K562 (cell line): ENCODE data around the gene DKC1. TPM values are rescaled to one million over a fixed set of nuclear protein-coding genes. Genes with fewer than 3 reads are reported as not detected.

ENCODE experiments used
- DMBX1 ChIP-seq: fragments of 250-450 bp; sonication (Bioruptor Pico); IDR thresholded peaks from 2 replicates; pipeline ENCODE4 v1.8.0; 2022; ENCODE audit warnings: inconsistent platforms, mild to moderate bottlenecking, moderate library complexity, borderline replicate concordance
- DPF2 ChIP-seq: fragments of 450-650 bp; IDR thresholded peaks from 2 replicates; pipeline ENCODE4 v1.6.1; 2016
- ETV5 ChIP-seq: sonication (generic); formaldehyde crosslinking; IDR thresholded peaks from 2 replicates; pipeline ENCODE4 v1.4.0; 2020; ENCODE audit warnings: low read depth, mild to moderate bottlenecking, missing genetic modification reagents
- FOXM1 ChIP-seq, 2 experiments: fragments of 450-650 bp in 1 of 2; sonication (generic) in 1 of 2; formaldehyde crosslinking in 1 of 2; IDR thresholded peaks; 2 replicates each; pipeline versions ENCODE4 v1.6.1 to v1.9.0; 2017 to 2022; ENCODE audit warnings: low read depth in 2 of 2, mild to moderate bottlenecking in 2 of 2, missing genetic modification reagents in 1 of 2, moderate library complexity in 1 of 2
- MEIS2 ChIP-seq: fragments of 450-650 bp; IDR thresholded peaks from 2 replicates; pipeline ENCODE4 v1.6.1; 2014; ENCODE audit warnings: mild to moderate bottlenecking; ENCODE audit not compliant: partially characterized antibody
- MLLT1 ChIP-seq, 2 experiments: fragments of 450-650 bp; IDR thresholded peaks; 2 replicates each; pipeline ENCODE4 v1.6.1; 2016
- TCF3 ChIP-seq: sonication (generic); formaldehyde crosslinking; IDR thresholded peaks from 2 replicates; pipeline ENCODE4 v1.4.0; 2020; ENCODE audit warnings: mild to moderate bottlenecking, missing genetic modification reagents
- TCFL5 ChIP-seq: fragments of 250-450 bp; sonication (Bioruptor Pico); conservative IDR thresholded peaks from 2 replicates; pipeline ENCODE4 v1.6.1; 2021; ENCODE audit warnings: mild to moderate bottlenecking, moderate library complexity, matching md5 sums
- XRCC5 ChIP-seq: fragments of 200-400 bp; formaldehyde crosslinking; IDR thresholded peaks from 2 replicates; pipeline ENCODE4 v1.6.1; 2017; ENCODE audit warnings: low read depth, mild to moderate bottlenecking, low read length
- ZFX ChIP-seq: sonication (generic); formaldehyde crosslinking; IDR thresholded peaks from 2 replicates; pipeline ENCODE4 v1.8.0; 2022; ENCODE audit warnings: mild to moderate bottlenecking, missing genetic modification reagents, moderate library complexity
- ZNF583 ChIP-seq: fragments of 250-450 bp; sonication (Bioruptor Pico); IDR thresholded peaks from 2 replicates; pipeline ENCODE4 v1.4.0; 2020
- polyA plus RNA-seq, 8 experiments: library from polyadenylated mRNA; depleted of rRNA in 4 of 8; stranded (reverse) in 5 of 8; unstranded in 3 of 8; fragments of >200 nt; fragmentation: Nextera tagmentation in 2 of 8; fragmentation: Illumina TruSeq in 1 of 8; extraction: Ambion mirVana in 2 of 8; extraction: Trizol in 1 of 8; gene quantifications; 2 replicates each; pipeline versions ENCODE4 v1.2.1 to v1.2.3, GENCODE V29; 2011 to 2014; ENCODE audit warnings: inconsistent platforms in 1 of 8, missing spikeins in 1 of 8
- total RNA-seq, 7 experiments: library from RNA; depleted of rRNA in 6 of 7; stranded (reverse); fragments of >200 nt in 6 of 7; fragmentation: Illumina TruSeq in 2 of 7; extraction: Trizol in 2 of 7; gene quantifications; 2 replicates each; pipeline versions ENCODE4 v1.2.1 to v1.2.3, GENCODE V29; 2011 to 2021; ENCODE audit warnings: low replicate concordance in 1 of 7
- TF ChIP-seq, protein P1 (sequence below), 2 experiments: IDR thresholded peaks; 2 replicates each; pipeline ENCODE4 v1.6.1; 2012; ENCODE audit warnings: improper control_type of control experiment in 2 of 2, low read depth in 2 of 2, low read length in 2 of 2, borderline replicate concordance in 1 of 2
- TF ChIP-seq, protein P2 (sequence below), 2 experiments: fragments of 150-350 bp in 1 of 2; IDR thresholded peaks; 2 replicates each; pipeline ENCODE4 v1.6.1; 2012 to 2016; ENCODE audit warnings: low read depth in 2 of 2, low read length in 2 of 2, mild to moderate bottlenecking in 1 of 2, moderate library complexity in 1 of 2
- TF ChIP-seq, protein P3 (sequence below): sonication (generic); formaldehyde crosslinking; IDR thresholded peaks from 2 replicates; pipeline ENCODE4 v1.8.1; 2023; ENCODE audit warnings: mild to moderate bottlenecking, missing genetic modification reagents

DKC1 gene
- total and polyA plus RNA-seq, 9 of the 15 experiments (the other 6 are each of a cell fraction or from before 2014, with no cell fraction given), result 205 to 313 (median 219) TPM

DNA sequence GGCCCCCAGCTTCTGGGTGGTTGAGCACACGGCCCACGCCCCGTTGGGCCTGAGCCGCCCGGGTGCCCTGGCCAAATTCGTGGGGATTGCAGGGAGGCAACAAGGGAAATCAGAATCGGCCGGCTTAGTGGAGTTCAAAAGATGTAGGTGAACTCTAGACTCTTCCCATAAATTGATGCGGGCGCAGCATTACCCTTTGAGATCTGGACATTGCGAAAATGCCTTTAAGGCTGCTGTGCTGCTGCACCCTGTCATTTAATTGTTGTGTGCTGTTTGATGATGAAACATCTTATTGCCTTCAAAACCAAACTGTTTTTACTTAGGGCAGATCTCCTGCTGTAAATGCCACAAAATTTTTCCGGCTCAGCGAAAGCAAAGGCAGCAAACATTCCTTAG is 43.0 kb downstream of the DKC1 start (continued):
- TF ChIP-seq, protein P1, sequence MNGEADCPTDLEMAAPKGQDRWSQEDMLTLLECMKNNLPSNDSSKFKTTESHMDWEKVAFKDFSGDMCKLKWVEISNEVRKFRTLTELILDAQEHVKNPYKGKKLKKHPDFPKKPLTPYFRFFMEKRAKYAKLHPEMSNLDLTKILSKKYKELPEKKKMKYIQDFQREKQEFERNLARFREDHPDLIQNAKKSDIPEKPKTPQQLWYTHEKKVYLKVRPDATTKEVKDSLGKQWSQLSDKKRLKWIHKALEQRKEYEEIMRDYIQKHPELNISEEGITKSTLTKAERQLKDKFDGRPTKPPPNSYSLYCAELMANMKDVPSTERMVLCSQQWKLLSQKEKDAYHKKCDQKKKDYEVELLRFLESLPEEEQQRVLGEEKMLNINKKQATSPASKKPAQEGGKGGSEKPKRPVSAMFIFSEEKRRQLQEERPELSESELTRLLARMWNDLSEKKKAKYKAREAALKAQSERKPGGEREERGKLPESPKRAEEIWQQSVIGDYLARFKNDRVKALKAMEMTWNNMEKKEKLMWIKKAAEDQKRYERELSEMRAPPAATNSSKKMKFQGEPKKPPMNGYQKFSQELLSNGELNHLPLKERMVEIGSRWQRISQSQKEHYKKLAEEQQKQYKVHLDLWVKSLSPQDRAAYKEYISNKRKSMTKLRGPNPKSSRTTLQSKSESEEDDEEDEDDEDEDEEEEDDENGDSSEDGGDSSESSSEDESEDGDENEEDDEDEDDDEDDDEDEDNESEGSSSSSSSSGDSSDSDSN (IDR thresholded peaks at IDR 0.05; ENCODE audit: borderline replicate concordance in 1 of 2, low read depth in 2 of 2, low read length in 2 of 2), result no peak
- TF ChIP-seq XRCC5 (no peak), ZFX (CRISPR knock-in tag) (0 out of 2 replicates have a peak, but pooled peaks have one; percentile 1), ZNF583 (CRISPR knock-in tag) (0 out of 2 replicates have a peak, but pooled peaks have one; percentile 65), ETV5 (CRISPR knock-in tag) (no peak), TCFL5 (CRISPR knock-in tag) (no peak), MEIS2 (peak; percentile 0), DPF2 (peak; percentile 39; the same call in 1 of the 2 replicates), MLLT1 (IDR thresholded peaks at IDR 0.05) (peak in 1 of 2 experiments; percentile 26; a peak in 1 of 4 replicates), FOXM1 (IDR thresholded peaks at IDR 0.05; ENCODE audit: low read depth) (no peak), FOXM1 (CRISPR knock-in tag; IDR thresholded peaks at IDR 0.05; ENCODE audit: low read depth) (no peak), DMBX1 (CRISPR knock-in tag) (0 out of 2 replicates have a peak, but pooled peaks have one; percentile 29), TCF3 (CRISPR knock-in tag) (no peak; the same call in 1 of the 2 replicates)
- TF ChIP-seq, protein P2, sequence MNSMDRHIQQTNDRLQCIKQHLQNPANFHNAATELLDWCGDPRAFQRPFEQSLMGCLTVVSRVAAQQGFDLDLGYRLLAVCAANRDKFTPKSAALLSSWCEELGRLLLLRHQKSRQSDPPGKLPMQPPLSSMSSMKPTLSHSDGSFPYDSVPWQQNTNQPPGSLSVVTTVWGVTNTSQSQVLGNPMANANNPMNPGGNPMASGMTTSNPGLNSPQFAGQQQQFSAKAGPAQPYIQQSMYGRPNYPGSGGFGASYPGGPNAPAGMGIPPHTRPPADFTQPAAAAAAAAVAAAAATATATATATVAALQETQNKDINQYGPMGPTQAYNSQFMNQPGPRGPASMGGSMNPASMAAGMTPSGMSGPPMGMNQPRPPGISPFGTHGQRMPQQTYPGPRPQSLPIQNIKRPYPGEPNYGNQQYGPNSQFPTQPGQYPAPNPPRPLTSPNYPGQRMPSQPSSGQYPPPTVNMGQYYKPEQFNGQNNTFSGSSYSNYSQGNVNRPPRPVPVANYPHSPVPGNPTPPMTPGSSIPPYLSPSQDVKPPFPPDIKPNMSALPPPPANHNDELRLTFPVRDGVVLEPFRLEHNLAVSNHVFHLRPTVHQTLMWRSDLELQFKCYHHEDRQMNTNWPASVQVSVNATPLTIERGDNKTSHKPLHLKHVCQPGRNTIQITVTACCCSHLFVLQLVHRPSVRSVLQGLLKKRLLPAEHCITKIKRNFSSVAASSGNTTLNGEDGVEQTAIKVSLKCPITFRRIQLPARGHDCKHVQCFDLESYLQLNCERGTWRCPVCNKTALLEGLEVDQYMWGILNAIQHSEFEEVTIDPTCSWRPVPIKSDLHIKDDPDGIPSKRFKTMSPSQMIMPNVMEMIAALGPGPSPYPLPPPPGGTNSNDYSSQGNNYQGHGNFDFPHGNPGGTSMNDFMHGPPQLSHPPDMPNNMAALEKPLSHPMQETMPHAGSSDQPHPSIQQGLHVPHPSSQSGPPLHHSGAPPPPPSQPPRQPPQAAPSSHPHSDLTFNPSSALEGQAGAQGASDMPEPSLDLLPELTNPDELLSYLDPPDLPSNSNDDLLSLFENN (IDR thresholded peaks at IDR 0.05; ENCODE audit: low read depth in 2 of 2, low read length in 2 of 2), result no peak
- TF ChIP-seq, protein P3, sequence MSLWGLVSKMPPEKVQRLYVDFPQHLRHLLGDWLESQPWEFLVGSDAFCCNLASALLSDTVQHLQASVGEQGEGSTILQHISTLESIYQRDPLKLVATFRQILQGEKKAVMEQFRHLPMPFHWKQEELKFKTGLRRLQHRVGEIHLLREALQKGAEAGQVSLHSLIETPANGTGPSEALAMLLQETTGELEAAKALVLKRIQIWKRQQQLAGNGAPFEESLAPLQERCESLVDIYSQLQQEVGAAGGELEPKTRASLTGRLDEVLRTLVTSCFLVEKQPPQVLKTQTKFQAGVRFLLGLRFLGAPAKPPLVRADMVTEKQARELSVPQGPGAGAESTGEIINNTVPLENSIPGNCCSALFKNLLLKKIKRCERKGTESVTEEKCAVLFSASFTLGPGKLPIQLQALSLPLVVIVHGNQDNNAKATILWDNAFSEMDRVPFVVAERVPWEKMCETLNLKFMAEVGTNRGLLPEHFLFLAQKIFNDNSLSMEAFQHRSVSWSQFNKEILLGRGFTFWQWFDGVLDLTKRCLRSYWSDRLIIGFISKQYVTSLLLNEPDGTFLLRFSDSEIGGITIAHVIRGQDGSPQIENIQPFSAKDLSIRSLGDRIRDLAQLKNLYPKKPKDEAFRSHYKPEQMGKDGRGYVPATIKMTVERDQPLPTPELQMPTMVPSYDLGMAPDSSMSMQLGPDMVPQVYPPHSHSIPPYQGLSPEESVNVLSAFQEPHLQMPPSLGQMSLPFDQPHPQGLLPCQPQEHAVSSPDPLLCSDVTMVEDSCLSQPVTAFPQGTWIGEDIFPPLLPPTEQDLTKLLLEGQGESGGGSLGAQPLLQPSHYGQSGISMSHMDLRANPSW (CRISPR knock-in tag), result 0 out of 2 replicates have a peak, but pooled peaks have one; percentile 28
